IMR-90 (cell line): ENCODE measurements around the gene ATG14.

Source experiments
- BHLHE40 ChIP-seq: fragments of 150-350 bp; IDR thresholded peaks from 2 replicates; pipeline ENCODE4 v1.6.1; 2016; ENCODE audit warnings: mild to moderate bottlenecking, low read depth, low read length
- CEBPB ChIP-seq: IDR thresholded peaks from 2 replicates; pipeline ENCODE4 v1.6.1; 2012; ENCODE audit warnings: low read depth, low read length, improper control_type of control experiment
- CHD1 ChIP-seq: IDR thresholded peaks from 2 replicates; pipeline ENCODE4 v1.6.1; 2012; ENCODE audit warnings: low read depth, low read length, improper control_type of control experiment
- FOS ChIP-seq: fragments of 150-350 bp; IDR thresholded peaks from 2 replicates; pipeline ENCODE4 v1.6.1; 2016; ENCODE audit warnings: low read depth, low read length
- MAFK ChIP-seq: IDR thresholded peaks from 2 replicates; pipeline ENCODE4 v1.6.1; 2012; ENCODE audit warnings: low read depth, low read length, improper control_type of control experiment
- MXI1 ChIP-seq: IDR thresholded peaks from 2 replicates; pipeline ENCODE4 v1.6.1; 2012; ENCODE audit warnings: low read depth, mild to moderate bottlenecking, low read length, moderate library complexity, borderline replicate concordance
- NFE2L2 ChIP-seq: fragments of 150-350 bp; IDR thresholded peaks from 2 replicates; pipeline ENCODE4 v1.6.1; 2016; ENCODE audit warnings: low read depth, mild to moderate bottlenecking, low read length
- POLR2A ChIP-seq: IDR thresholded peaks from 2 replicates; pipeline ENCODE4 v1.6.1; 2012; ENCODE audit warnings: mild to moderate bottlenecking, low read depth, low read length
- RCOR1 ChIP-seq: IDR thresholded peaks from 2 replicates; pipeline ENCODE4 v1.6.1; 2012; ENCODE audit warnings: mild to moderate bottlenecking, low read length, improper control_type of control experiment; ENCODE audit not compliant: insufficient replicate concordance
- RFX5 ChIP-seq: IDR thresholded peaks from 2 replicates; pipeline ENCODE4 v1.8.0; 2012; ENCODE audit warnings: low read depth, mild to moderate bottlenecking, low read length, moderate library complexity
- SMC3 ChIP-seq: fragments of 150-350 bp; IDR thresholded peaks from 2 replicates; pipeline ENCODE4 v1.6.1; 2016; ENCODE audit warnings: low read depth, mild to moderate bottlenecking, antibody characterized with exemption, low read length, moderate library complexity
- TF ChIP-seq, protein P1 (sequence below): conservative IDR thresholded peaks from 2 replicates; pipeline ENCODE4 v1.5.1; 2012; ENCODE audit warnings: mild to moderate bottlenecking, low read depth, low read length, improper control_type of control experiment

DNA sequence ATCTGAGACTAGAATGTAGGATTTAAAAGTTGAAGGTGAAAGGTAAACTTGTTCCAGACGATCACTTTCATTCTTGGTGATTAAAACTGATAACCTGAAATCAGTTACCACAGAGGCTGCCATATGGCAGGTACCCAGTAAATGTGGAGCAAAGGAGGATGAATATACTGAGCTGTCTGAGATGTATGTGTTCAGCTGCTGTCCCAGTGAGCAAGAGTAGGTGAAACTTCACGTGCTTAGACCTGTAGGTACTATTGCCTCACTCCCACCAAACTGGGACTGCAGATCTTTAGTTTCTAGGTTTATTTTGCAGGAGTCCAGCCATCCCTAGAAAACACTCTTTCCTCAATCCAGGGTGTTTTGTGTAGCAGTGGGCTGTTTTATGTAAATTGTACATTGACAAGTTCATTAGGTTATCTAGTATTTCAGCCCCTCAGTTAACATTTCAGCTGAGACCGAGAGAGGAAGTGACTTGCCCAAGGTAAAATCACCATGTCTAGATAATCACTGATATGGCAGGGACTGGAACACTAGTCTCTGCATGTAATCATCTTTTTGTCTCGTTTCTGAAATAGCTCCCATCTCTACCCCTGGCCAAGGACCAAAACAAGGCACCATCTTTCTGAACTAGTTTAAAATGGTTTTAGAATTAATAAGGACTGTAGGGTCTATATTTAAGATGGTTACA lies 62.7 kb downstream of the ATG14 start:
- TF ChIP-seq, protein P1, sequence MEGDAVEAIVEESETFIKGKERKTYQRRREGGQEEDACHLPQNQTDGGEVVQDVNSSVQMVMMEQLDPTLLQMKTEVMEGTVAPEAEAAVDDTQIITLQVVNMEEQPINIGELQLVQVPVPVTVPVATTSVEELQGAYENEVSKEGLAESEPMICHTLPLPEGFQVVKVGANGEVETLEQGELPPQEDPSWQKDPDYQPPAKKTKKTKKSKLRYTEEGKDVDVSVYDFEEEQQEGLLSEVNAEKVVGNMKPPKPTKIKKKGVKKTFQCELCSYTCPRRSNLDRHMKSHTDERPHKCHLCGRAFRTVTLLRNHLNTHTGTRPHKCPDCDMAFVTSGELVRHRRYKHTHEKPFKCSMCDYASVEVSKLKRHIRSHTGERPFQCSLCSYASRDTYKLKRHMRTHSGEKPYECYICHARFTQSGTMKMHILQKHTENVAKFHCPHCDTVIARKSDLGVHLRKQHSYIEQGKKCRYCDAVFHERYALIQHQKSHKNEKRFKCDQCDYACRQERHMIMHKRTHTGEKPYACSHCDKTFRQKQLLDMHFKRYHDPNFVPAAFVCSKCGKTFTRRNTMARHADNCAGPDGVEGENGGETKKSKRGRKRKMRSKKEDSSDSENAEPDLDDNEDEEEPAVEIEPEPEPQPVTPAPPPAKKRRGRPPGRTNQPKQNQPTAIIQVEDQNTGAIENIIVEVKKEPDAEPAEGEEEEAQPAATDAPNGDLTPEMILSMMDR, result no peak
- TF ChIP-seq POLR2A, result no peak
- TF ChIP-seq MAFK, result no peak
- TF ChIP-seq RCOR1, result no peak
- TF ChIP-seq RFX5, result no peak
- TF ChIP-seq CHD1, result no peak
- no peak for TF ChIP-seq SMC3
- no peak for TF ChIP-seq CEBPB
- no peak for TF ChIP-seq FOS
- no peak for TF ChIP-seq MXI1
- no peak for TF ChIP-seq BHLHE40
- no peak for TF ChIP-seq NFE2L2
